SK-N-SH (cell line): ENCODE data around the gene GPR183. TPM values are rescaled to one million over a fixed set of nuclear protein-coding genes. Genes with fewer than 3 reads are reported as not detected.

Experiments used
- CTCF ChIA-PET: fragments of 300-600, 350-600 bp; formaldehyde crosslinking; extraction: SDS; loops from one replicate; lab custom pipeline; 2021; lab: Yijun Ruan, JAX
- POLR2A ChIA-PET: fragments of 350-600 bp; sonication (Branson Sonifier 250); formaldehyde crosslinking; extraction: SDS; loops from one replicate; lab custom pipeline; 2020; ENCODE audit warnings: antibody characterized with exemption, inconsistent platforms; lab: Yijun Ruan, JAX
- DNase-seq: peaks from one replicate; pipeline ENCODE4 v3.0.0; 2012
- H2AFZ ChIP-seq: fragments of 200-600 bp; sonication (generic); 2 replicates; pipeline ENCODE4 v1.8.1; 2016; ENCODE audit warnings: antibody characterized with exemption, mild to moderate bottlenecking, low read depth
- H3F3A ChIP-seq: fragments of 200-600 bp; sonication (generic); replicated peaks from 2 replicates; pipeline ENCODE3; 2016; ENCODE audit warnings: antibody characterized with exemption, mild to moderate bottlenecking; ENCODE audit not compliant: insufficient read depth
- H3K27ac ChIP-seq, 2 experiments: fragments of 200-500 bp in 1 of 2; fragments of 200-600 bp in 1 of 2; sonication (Bioruptor generic) in 1 of 2; sonication (generic), shearing (Covaris generic) in 1 of 2; 2 replicates each; pipeline versions ENCODE4 v1.5.1 to v1.6.1; 2014 to 2016; ENCODE audit warnings: low read depth in 2 of 2, inconsistent platforms in 1 of 2, low read length in 1 of 2, mild to moderate bottlenecking in 1 of 2, mixed read lengths in 1 of 2
- H3K27me3 ChIP-seq: fragments of 200-600 bp; sonication (generic), shearing (Covaris generic); 2 replicates; pipeline ENCODE4 v1.6.1; 2016; ENCODE audit warnings: mixed run types; ENCODE audit not compliant: insufficient read depth
- H3K36me3 ChIP-seq, 2 experiments: fragments of 200-500 bp in 1 of 2; fragments of 200-600 bp in 1 of 2; sonication (Bioruptor generic) in 1 of 2; sonication (generic) in 1 of 2; replicated peaks in 1 of 2; 2 replicates each; pipeline versions ENCODE3 to v1.5.1; 2014 to 2016; ENCODE audit warnings: low read length in 1 of 2, mild to moderate bottlenecking in 1 of 2; ENCODE audit not compliant: insufficient read depth in 2 of 2, control insufficient read depth in 1 of 2
- H3K4me1 ChIP-seq, 2 experiments: fragments of 200-500 bp in 1 of 2; fragments of 200-600 bp in 1 of 2; sonication (Bioruptor generic) in 1 of 2; sonication (generic), shearing (Covaris generic) in 1 of 2; 2 replicates each; pipeline versions ENCODE4 v1.5.1 to v1.6.1; 2014 to 2016; ENCODE audit warnings: low read depth in 1 of 2, low read length in 1 of 2, mixed run types in 1 of 2; ENCODE audit not compliant: insufficient read depth in 2 of 2, control insufficient read depth in 1 of 2
- H3K4me2 ChIP-seq: fragments of 200-600 bp; sonication (generic), shearing (Covaris generic); 2 replicates; pipeline ENCODE4 v1.6.1; 2017; ENCODE audit warnings: mixed run types
- H3K4me3 ChIP-seq, 2 experiments: fragments of 200-500 bp in 1 of 2; fragments of 200-600 bp in 1 of 2; sonication (Bioruptor generic) in 1 of 2; sonication (generic), shearing (Covaris generic) in 1 of 2; 2 replicates each; pipeline versions ENCODE4 v1.5.1 to v1.8.1; 2014 to 2016; ENCODE audit warnings: low read depth in 2 of 2, inconsistent platforms in 1 of 2, low read length in 1 of 2, mild to moderate bottlenecking in 1 of 2, mixed read lengths in 1 of 2, moderate library complexity in 1 of 2
- H3K79me2 ChIP-seq: fragments of 200-600 bp; sonication (generic); 2 replicates; pipeline ENCODE4 v1.8.1; 2017; ENCODE audit warnings: mild to moderate bottlenecking; ENCODE audit not compliant: insufficient read depth
- H3K9ac ChIP-seq: fragments of 200-600 bp; sonication (generic); 2 replicates; pipeline ENCODE4 v1.6.1; 2017; ENCODE audit warnings: mixed run types
- H3K9me2 ChIP-seq: fragments of 200-600 bp; sonication (generic); 2 replicates; pipeline ENCODE4 v1.6.1; 2017; ENCODE audit warnings: mixed run types
- H3K9me3 ChIP-seq: fragments of 200-600 bp; sonication (generic); 2 replicates; pipeline ENCODE4 v1.6.1; 2017; ENCODE audit warnings: mixed run types, mild to moderate bottlenecking, moderate library complexity
- H4K20me1 ChIP-seq: fragments of 200-600 bp; sonication (generic); 2 replicates; pipeline ENCODE4 v1.6.1; 2017; ENCODE audit warnings: mild to moderate bottlenecking, mixed run types; ENCODE audit not compliant: insufficient read depth
- CHD2 ChIP-seq: fragments of 150-350 bp; IDR thresholded peaks from 2 replicates; pipeline ENCODE4 v1.6.1; 2018; ENCODE audit warnings: low read length; ENCODE audit not compliant: partially characterized antibody
- GABPA ChIP-seq: IDR thresholded peaks from 2 replicates; pipeline ENCODE4 v1.4.0; 2012; ENCODE audit warnings: low read depth, mild to moderate bottlenecking
- JUND ChIP-seq: IDR thresholded peaks from 2 replicates; pipeline ENCODE4 v1.4.0; 2012
- MXI1 ChIP-seq: IDR thresholded peaks from 2 replicates; pipeline ENCODE4 v1.6.1; 2012; ENCODE audit warnings: mild to moderate bottlenecking, low read depth, low read length, improper control_type of control experiment
- RAD21 ChIP-seq: IDR thresholded peaks from 2 replicates; pipeline ENCODE4 v1.6.1; 2012; ENCODE audit warnings: mild to moderate bottlenecking, low read length
- RCOR1 ChIP-seq: fragments of 150-350 bp; IDR thresholded peaks from 2 replicates; pipeline ENCODE4 v1.6.1; 2017; ENCODE audit warnings: antibody characterized with exemption, low read length
- RXRA ChIP-seq: IDR thresholded peaks from 2 replicates; pipeline ENCODE4 v1.4.0; 2012; ENCODE audit warnings: low read depth, mild to moderate bottlenecking, borderline replicate concordance
- SIN3A ChIP-seq: IDR thresholded peaks from 2 replicates; pipeline ENCODE4 v1.6.1; 2012; ENCODE audit warnings: low read depth, mild to moderate bottlenecking, low read length, moderate library complexity, borderline replicate concordance
- TEAD4 ChIP-seq: IDR thresholded peaks from 2 replicates; pipeline ENCODE4 v1.4.0; 2012; ENCODE audit warnings: mild to moderate bottlenecking, borderline replicate concordance; ENCODE audit not compliant: insufficient read depth
- USF1 ChIP-seq: IDR thresholded peaks from 2 replicates; pipeline ENCODE4 v1.4.0; 2012; ENCODE audit warnings: low read depth, borderline replicate concordance
- WGBS: methylation state at CpG from one replicate; pipeline ENCODE4 v1.1.6; 2017; ENCODE audit warnings: low lambda C conversion rate; 5-methylcytosine and 5-hydroxymethylcytosine counted together
- polyA plus RNA-seq, 3 experiments: library from polyadenylated mRNA; depleted of rRNA; stranded (reverse); fragments of >200 nt; gene quantifications; 2 replicates each; pipeline ENCODE4 v1.2.3, GENCODE V29; 2012
- TF ChIP-seq, protein P1 (sequence below): fragments of 200-600 bp; sonication (generic); IDR thresholded peaks from 2 replicates; pipeline ENCODE4 v1.6.1; 2017; ENCODE audit warnings: antibody characterized with exemption, mild to moderate bottlenecking, moderate library complexity

GPR183 gene
- polyA plus RNA-seq, 1 of the 3 experiments (the other 2 are of a cell fraction): 0.07 TPM

DNA sequence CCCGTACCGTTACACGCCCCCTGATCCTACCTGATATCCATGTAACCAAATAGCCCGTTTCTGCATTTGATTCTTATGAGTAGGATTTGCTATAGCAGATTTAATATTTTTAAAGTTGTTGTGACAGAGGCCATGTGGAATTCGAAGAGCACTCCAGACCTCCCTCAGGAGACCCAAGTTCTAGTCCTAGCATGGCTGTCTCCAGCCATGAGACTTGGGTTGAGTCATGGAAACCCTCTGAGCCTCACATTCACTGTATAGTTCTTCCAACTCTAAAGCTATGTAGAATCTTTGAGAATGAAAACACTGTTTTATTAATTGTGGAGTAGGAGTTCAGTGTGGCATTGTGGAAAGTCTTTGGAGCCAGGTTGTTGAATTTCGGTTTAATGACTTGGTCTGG lies 8.0 kb upstream of the GPR183 start:
- Histone ChIP-seq H3K27ac (no peak overlapping the region; a peak in 1 of 4 replicates), H3K9ac (no peak overlapping the region), H3K4me2 (no peak overlapping the region), H3K4me1 (peaks cover 12 to 27% of the 10 kb centered on the region in 2 experiments), H3K4me3 (no peak overlapping the region), H3K27me3 (no peaks in the 10 kb centered on the region), H3K36me3 (peaks cover 15 to 20% of the 10 kb centered on the region in 2 experiments), H2AFZ (no peak overlapping the region), H3K79me2 (no peaks in the 10 kb centered on the region; the same call in 1 of the 2 replicates), H3F3A (peaks cover 17% of the 10 kb centered on the region), H4K20me1 (no peaks in the 10 kb centered on the region), H3K9me3 (no peaks in the 10 kb centered on the region), H3K9me2 (no peaks in the 10 kb centered on the region)
- POLR2A ChIA-PET: no interaction called here
- CTCF ChIA-PET: interaction anchor here (1.6 to 1.9 kb wide), 2 partner anchors 46 to 121 kb away, joined by 4 to 6 read pairs; no protein-coding TSS in a partner anchor
- no peak for TF ChIP-seq CHD2
- TF ChIP-seq GABPA: no peak
- no peak for TF ChIP-seq RAD21
- no peak for TF ChIP-seq SIN3A
- no peak for TF ChIP-seq RCOR1
- TF ChIP-seq, protein P1, sequence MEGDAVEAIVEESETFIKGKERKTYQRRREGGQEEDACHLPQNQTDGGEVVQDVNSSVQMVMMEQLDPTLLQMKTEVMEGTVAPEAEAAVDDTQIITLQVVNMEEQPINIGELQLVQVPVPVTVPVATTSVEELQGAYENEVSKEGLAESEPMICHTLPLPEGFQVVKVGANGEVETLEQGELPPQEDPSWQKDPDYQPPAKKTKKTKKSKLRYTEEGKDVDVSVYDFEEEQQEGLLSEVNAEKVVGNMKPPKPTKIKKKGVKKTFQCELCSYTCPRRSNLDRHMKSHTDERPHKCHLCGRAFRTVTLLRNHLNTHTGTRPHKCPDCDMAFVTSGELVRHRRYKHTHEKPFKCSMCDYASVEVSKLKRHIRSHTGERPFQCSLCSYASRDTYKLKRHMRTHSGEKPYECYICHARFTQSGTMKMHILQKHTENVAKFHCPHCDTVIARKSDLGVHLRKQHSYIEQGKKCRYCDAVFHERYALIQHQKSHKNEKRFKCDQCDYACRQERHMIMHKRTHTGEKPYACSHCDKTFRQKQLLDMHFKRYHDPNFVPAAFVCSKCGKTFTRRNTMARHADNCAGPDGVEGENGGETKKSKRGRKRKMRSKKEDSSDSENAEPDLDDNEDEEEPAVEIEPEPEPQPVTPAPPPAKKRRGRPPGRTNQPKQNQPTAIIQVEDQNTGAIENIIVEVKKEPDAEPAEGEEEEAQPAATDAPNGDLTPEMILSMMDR: no peak
- WGBS: 91% methylated on average over 6 of the region's 6 CpGs
- no peak for DNase-seq

GRCh38 chr13:99314640-99315176 lies 7.5 kb upstream of the GPR183 start:
- no peak for DNase-seq
- Histone ChIP-seq H3K9me3 (no peaks in the 10 kb centered on the region), H3K9me2 (no peaks in the 10 kb centered on the region), H3K79me2 (peaks cover under 1% of the 10 kb centered on the region; the same call in 1 of the 2 replicates), H3K4me2 (no peak overlapping the region), H3K9ac (no peak overlapping the region), H3K27ac (no peak overlapping the region), H3K27me3 (no peaks in the 10 kb centered on the region), H3F3A (peaks cover 17% of the 10 kb centered on the region), H3K4me3 (no peak overlapping the region), H3K36me3 (peaks cover 14 to 20% of the 10 kb centered on the region in 2 experiments), H2AFZ (no peak overlapping the region), H4K20me1 (0 out of 2 replicates have a peak, but pooled peaks cover 4% of the 10 kb centered on the region), H3K4me1 (peaks cover 12 to 31% of the 10 kb centered on the region in 2 experiments)
- ChIA-PET POLR2A (no interaction called here), CTCF (interaction anchor here (1.6 to 1.9 kb wide), 2 partner anchors 45 to 121 kb away, joined by 4 to 6 read pairs; no protein-coding TSS in a partner anchor)
- TF ChIP-seq RAD21 (no peak), TEAD4 (no peak), JUND (no peak), CHD2 (no peak), USF1 (no peak), MXI1 (no peak), RXRA (no peak), RCOR1 (no peak)
- 96% methylated on average over 10 of the region's 10 CpGs for WGBS
